Stimulated activated naive CD8-positive, alpha-beta T cell treated with anti-CD3 and anti-CD28 coated beads, Interleukin-15, Interleukin-2, amounts not matched to agents 100 U/mL and 50 U/mL, for 24 hours (primary cell): ENCODE results near the gene ZNRF3.
A peak's percentile ranks its signal among the peaks of the same experiment; 100 is the strongest.
"Not testable (repeated sequence)": the region's sequence is repeated elsewhere in the genome, so short reads cannot be mapped to it uniquely, and the experiment has no call there.

Experiments used
- ATAC-seq: fragments of 150-1000 bp; cut with Tn5 transposase; one replicate; pipeline ENCODE4 v1.10.0; 2021
- DNase-seq: peaks from one replicate; pipeline ENCODE4 v3.0.0; 2021

The ZNRF3 gene

DNA sequence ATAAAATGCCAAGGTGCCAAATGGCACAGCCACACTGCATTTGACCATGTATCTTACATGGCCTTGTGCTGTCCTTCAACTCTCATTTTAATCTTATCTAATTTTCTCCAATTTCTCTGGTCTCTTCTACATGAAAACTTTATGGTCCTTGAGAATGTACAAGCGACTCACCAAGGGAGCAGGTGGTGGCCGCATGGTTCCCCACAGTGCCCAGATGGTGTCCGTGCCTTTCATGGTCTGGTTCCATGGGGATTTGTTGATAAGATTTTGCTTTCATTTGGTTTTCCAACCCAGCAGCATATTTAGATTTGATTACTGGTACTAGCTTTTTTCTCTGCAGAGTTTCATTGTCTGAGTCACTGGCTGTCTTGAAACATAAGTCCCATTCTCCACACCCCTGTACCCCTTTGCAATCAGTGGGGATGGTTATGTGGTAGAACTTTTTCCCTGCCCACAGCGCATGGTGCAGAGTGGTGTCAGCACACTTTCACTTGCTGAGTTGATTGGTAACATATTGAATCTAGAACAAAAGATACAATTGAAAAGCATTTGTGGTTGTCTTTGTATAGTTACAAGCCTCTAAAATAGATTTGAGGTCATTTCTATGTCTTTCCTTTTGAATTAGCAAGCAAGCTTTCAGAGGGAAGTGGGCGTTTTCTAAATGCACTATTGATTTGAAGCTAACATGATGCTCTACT lies 24.1 kb downstream of the ZNRF3 start:
- peak; percentile 59 for DNase-seq
- ATAC-seq: peak; percentile 94

DNA sequence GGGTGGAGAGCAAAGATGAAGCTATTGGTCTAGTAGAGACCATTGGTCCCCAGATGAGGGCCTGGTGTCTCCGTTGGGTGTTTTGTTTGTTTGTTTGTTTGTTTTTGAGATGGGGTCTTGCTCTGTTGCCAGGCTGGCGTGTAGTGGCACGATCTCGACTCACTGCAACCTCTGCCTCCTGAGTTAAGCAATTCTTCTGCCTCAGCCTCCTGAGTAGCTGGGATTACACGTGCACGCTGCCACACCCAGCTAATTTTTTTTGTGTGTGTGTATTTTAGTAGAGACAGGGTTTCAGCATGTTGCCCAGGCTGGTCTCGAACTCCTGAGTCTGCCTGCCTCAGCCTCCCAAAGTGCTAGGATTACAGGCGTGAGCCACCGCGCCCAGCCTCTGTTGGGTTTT lies 25.4 kb downstream of the ZNRF3 start:
- not testable (repeated sequence) for DNase-seq

DNA sequence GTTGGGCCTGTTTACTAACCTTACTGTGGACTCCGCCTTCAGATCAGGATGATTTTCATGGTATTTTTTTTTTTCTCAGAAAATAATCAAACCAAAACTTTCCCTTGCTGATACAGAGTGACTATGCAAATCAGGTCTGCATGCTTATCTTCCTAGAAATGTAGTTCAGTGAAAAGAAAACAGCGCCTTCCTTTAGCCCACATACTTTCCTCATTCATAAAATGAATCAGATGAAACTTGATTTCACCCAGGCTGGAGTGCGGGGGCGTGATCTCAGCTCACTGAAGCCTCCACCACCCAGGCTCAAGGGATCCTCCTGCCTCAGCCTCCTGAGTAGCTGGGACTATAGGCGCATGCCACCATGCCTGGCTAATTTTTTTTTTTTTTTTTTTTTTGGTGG lies 26.0 kb downstream of the ZNRF3 start:
- DNase-seq: peak; percentile 76

More for the DNA sequence above, 25.4 kb downstream of the ZNRF3 start:
- not testable (repeated sequence) for ATAC-seq

DNA sequence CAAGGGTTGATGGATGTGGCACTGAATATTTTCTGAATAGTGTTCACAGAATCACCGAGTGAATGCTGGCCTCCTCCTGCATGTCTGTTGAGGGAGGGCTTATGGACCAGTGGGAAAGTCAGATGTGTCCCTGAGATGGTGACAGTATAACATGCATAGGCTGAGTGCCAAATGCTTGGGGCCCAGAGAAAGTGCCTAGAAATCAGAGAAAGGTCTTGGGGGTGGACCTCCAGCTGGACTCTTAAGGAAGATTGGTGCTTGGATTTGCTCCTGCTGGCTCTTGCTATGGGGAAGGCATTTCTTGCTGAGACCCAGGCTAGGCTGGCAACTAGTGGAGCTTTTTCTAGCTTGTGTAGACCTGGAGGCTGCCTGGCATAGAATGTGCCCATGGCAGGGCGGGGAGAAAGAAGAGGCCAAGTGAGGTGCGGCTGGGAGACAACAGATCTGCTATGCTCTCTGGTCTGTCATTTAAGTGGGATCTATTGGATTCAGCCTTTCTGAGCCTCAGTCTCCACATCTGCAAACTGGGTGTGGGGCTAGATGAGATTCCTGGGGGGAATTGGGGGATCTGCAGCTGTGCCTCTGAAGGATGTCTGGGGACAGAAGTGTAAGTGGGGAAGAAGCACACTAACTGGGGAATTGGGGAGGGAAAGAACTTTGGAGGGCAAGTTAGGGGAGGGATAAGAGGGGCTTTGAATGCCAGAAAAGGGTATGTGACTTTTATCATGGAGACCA lies 27.4 kb downstream of the ZNRF3 start:
- ATAC-seq (no peak), DNase-seq (no peak)

More for the DNA sequence above, 26.0 kb downstream of the ZNRF3 start:
- peak; percentile 79 for ATAC-seq

DNA sequence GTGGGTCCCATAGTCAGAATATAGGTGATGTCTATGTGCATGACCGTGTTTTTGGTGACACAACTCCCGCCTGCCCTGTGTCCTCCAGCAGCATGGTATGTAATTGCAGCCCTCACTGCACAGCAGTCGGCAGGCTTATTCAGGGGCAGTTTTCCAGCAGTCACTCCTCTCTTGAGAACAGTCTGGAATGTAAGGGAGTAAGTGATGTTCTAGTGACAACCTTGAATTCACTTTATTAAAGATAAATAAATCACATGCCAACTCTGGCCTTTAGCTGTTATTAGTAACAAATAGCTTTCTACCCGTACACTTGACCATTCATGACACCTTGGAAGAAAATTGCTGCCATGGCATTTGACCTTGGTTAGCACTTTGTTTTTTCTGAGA lies 27.9 kb downstream of the ZNRF3 start:
- DNase-seq (no peak), ATAC-seq (no peak)

DNA sequence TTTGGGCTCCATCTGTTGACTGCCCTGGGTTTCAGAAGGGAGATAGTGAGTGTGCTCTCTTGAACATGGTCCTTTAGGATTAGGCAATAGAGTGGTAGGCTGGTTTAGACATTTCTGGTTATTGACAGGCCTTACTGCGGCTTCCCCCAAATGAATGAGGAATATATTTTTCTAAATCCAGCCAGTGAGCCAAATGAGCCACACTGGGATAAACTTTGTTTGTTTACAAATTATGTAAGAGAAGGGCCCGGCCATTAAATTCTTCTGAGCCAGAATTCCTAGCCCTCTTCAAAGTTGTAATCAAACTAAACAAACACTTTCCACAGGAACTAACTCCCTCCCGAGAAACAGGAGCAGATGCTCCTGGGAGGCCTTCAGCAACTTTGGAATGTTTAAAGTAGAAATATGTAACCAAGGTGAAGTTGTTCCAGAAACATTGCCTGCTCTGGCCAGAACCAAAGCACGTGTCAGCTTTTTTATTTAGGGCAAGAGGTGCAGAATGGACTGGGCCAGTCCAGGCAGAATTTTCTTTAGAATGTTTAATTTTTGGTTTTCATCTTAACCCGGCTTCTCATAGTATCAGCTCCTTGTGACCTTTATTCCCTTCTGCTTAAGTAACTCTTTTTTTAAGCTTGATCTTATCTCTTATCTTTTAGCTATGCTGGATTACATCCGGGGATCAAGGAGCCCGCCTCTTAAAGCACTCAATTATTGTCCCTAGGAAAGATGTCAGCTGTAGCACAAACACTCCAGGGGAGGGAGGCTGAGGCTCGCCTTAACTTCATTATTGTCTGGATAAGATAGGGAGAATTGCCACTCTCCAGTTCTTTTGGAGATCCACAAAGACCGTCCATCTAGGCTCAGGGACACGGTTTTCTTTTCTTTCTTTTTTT lies 28.7 kb downstream of the ZNRF3 start:
- DNase-seq (no peak), ATAC-seq (no peak)

DNA sequence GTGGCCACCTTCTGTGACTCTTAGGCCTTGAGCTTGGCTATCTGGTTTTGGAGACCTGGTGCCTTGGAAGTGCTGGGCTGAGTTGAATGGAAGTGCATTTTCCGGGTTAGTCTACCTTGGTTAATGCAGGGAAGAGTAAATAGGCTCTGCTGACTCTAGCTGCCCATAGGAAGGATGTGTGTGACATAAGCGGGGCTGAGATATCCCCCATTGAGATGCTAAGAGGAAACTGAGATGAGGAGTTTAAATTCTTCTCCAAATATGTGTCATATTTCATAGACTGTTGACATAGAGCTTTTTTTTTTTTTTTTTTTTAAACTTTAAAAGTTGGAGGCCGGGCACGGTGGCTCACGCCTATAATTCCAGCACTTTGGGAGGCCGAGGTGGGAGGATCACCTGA lies 30.8 kb downstream of the ZNRF3 start:
- DNase-seq (no peak), ATAC-seq (no peak)

DNA sequence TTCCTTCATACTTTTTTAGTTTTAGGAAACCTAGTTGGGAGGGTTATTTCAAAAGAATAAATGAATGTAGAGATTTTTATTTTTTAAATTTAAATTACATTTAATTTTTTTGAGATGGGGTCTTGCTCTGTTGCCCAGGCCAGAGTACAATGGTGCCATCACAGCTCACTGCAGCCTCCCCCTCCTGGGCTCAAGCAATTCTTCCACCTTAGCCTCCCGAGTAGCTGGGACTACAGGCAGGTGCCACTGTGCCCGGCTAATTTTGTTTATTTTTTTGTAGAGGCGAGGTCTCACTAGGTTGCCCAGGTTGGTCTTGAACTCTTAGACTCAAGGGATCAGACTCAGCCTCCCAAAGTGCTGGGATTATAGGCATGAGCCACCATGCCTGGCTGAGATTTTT lies 32.6 kb downstream of the ZNRF3 start:
- DNase-seq (no peak), ATAC-seq (no peak)

DNA sequence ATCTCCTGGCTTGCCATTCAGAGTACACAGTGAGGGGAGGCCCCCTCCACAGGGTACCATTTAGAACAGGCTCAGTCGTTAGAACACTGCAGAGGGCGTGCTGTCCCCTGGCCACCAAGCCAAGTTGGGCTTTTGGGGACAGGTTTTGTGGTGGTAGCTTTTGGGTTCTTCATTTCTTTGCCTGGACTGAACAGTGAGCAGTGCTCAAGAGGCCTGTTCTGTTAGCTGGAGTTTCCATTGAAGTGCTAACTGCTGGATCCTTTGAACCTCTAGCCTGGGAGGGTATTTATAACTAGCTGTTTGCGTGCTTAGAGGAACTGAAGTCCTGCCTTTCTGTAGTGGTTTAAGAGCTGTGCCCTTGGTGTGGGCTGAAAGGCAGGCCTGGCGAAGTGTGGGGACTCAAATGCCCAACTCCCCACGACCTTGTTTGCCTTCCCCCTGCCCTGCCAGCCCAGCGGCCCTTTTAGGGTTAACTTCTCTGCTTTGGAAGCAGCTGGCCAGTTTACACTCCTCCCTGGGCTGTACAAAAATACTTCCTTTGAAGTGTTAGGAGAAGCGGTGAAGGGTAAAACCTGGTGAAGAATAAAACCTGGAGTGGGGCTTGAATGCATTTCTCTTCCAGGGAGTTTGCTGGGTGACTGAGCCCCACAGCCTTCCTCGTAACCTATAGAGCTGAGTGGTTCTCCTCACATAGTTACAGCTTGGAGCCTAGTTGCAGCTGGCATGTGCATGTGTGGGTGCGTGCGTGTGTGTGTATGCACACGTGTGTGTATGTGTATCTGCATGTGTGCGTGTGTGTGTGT lies 34.6 kb downstream of the ZNRF3 start:
- DNase-seq (no peak), ATAC-seq (no peak)

DNA sequence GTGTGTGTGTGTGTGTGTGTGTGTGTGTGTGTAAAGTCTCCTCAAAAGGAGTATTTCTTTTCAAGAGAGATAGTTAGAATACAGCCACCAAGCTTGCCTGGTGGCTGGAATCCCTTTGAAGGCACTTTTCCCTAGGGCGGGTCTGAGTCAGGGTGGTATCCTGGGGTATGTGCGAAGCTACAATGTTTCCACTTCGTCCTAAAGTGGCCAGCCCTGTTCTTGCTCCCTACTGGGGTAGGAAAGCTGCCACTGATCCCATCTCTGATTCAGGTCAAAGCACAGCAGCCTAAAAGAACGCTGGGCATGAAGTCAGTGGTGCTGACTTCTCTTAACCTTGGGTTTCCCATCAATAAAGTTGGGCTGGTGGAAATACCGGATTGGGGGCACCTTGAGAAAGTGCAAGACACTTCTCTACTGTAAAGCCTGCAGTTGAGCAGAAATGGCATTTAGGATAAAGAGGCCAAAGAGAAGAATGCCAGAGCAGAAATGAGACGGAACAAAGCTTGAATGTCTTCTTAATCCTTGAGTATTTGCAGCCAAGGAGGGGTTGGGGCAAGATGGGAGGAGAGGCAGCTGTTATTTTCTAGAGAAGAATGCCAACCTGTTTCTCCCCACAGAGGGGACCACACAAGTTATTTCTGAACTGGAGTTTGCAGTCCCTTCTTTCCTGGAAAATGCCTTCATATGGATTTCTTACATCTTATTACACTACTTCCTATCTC lies 35.3 kb downstream of the ZNRF3 start:
- DNase-seq (no peak), ATAC-seq (no peak)

DNA sequence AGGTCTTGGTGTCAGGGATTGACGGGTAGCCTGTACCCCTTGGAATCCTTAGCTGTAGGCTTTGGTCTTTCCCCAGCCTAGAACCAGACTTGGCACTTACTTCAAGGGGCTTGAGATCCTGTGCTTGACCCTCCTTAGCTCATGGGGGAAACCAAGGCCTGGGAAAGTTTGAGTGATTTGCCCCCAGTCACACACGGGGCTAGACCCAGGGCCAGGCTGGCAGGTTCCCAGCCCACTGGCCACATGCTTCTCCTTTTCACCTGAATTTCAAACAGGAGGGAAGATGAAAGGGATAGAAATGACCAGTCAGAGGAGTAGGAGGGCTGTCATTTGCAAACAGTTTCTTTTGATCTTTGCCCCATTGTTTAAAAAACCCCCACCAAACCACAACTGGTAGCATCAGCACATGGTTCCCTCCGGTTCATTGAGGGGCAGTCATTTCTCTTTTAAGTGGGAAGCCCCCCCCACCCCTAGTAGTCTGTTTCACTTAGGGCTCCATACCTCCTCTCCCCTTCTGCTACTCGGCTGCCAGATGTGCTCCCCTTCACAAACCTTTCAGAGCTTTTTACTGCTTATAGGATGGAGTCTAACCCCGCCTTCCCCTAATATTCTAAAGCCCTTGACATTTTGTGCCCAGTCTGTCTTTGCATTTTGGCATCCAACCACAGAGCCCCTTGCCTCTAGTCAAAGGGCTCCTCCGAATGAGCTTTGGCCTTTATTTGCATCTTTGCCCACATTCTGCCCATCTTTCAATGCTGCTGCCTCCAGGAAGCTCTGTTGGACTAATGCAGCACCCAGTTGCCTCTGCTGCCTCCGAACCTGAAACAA lies 37.6 kb downstream of the ZNRF3 start:
- ATAC-seq: peak; percentile 28
- DNase-seq: no peak

DNA sequence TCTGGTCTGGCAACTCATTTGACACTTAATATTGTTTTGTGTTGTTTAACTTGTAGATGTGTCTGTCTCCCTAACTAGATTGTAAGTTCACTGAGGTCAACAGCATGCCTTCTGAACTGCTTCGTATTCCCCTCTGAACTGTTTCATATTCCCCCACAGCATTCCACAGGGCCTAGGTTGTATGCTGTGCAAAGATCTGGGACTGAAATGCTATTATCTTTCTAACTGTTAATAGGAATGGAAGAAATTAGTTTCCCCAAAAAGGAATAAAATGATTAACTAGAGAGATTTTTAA lies 38.2 kb downstream of the ZNRF3 start:
- no peak for DNase-seq
- no peak for ATAC-seq

DNA sequence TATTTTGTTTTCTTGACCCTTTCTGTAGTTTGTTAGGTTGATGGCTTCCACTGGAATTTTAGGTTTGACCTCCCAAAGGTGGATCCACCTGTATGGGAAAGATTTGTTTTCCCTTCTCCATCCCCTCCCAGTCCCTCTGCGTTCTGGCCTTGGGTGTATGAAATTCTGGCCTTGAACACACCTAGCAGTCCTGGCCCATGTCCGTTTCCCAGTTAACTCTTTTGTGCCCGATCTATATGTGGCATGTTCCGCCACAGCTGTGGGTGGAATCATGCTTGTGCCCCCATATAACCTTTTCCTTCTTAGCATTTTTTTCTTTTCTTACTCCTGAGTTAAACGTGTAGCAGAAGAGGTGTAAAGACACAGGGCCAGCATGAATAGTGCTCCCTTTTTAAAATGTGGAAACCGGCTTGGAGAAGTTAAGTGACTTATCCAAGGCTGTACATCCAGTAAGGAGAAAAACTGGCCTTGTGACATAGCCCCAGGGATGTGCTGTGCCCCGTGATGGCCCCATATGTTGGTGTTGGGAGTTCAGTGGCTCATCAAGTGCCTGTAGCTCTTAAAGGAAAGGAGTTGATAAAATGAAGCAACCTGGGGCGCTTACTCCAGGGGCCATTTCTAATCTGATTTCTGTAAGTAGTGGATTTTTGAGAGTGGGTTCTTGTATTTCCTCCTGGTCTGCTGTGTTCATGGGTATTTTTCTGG lies 39.3 kb downstream of the ZNRF3 start:
- no peak for DNase-seq
- ATAC-seq: no peak

DNA sequence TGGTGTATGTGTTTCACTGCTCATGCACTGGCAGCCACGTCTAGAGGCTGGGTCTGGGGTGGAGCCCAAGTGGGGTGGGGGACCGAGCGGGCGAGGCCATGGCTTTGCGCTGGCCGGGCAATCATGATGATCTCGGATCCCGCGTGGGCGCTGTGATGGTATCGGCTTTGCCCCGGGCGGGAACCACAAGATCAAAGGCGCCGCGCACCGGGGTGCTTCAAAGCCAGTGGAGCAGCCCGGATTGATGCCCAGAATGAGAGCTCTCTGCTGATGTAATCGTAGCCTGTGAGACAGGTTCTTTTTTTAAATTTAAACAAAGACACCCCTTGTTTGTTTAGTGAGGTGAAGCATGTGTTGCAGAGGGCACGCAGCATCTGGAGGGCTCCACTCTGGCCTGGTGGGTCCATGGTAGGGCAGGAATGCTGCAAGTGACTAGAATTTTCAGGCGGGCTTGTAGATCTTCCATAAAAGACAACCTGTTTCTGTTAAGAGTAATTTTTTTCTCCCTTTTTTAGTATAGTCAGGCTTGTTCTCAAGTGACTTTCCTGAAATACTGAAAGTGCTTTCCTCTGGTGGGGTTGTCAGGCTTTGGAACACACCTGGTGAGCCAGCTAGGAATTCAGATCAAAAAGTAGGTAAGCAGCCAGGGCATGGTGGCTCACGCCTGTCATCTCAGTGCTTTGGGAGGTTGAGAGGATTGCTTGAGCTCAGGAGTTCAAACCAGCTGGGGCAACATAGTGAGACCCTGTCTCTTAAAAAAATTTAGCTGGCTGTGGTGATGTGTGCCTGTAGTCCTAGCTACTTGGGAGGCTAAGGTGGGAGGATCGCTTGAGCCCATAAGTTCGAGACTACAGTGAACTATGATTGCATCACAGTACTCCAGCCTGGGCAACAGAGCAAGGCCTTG lies 40.7 kb downstream of the ZNRF3 start:
- ATAC-seq (no peak), DNase-seq (no peak)

DNA sequence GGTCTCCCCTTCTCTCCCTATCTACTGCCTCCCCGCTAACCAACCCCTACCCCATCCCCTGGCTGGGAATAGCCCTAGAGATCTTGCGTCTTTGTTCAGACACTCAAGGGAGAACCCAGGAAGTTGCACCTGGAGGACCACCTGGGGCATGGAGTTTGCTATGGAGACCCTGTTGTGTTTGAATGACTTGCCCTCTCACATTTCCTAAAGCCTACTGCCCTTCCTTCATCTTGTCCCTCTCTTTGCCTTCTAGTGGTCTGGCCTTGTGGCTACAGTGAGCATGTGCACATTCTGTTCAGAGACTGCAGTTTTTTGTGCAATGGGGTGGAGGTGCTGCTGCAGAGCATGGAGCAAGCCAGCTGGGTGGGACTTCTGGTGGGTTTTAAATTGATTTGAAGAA lies 42.5 kb downstream of the ZNRF3 start:
- DNase-seq (no peak), ATAC-seq (no peak)

DNA sequence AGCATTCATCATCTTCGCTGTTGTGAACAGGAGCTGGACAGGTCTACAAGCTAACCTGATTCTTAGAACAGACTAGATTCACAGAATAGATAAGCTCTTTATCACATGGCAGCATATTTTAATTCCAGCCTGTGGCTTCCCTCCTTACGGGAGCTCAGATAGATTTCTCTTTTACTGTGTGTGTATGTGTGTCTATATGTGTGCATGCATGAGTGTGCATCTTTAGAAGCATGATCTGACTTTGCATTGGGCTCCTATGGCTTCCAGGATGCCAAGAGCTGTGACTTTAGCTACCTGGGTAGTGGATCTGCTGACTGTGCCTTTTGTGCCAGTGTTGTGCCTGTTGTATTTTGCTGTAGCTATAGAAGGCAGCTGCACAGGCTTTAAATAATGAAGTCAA lies 44.3 kb downstream of the ZNRF3 start:
- ATAC-seq (no peak), DNase-seq (no peak)

DNA sequence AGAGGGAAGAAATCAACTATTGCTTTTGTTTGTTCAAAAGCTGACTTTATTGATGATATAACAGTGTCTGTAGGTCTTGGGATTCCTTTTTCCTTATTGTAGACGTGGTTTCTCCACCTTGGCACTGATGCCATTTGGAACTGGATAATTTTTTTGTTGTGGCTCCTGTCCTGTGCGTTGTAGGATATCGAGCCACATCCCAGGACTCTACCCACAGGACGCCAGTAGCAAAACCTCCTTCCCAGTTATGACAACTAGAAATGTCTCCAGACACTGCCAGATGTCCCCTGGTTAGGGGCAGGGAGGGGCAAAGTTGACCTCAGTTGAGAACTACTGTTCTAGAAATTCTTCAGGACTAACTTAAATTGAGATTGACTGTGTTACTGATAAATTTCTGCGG lies 45.8 kb downstream of the ZNRF3 start:
- DNase-seq: no peak
- no peak for ATAC-seq

DNA sequence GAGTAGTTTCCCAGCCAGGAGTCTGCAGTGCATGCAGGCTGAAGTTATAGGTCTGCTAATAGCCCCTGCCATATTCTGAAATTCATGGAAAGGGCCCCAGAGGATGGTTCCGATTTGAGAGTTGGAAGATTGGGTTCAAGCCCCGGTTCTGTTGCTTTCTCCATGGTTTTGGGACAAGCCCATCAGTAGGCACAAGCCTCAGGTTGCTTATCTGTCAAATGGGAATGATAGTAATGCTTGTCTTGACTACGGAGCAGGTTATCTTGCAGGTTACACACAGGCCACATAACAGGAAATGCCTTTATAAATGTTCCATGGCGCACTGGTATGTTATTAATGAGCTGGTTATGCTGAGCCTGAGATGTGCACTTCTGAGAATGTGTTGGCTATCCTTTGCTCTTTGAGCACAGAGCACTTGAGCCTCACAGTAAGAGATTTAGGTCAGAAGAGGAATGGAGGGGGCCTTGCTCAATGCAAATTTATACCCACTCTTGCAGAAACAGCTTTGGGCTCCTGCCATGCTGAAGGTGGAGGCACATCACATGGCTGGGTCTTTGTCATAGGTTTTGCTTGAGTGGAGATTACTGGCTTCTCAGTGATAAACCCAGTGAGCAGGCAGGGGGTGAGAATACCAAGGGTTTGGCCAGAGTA lies 47.1 kb downstream of the ZNRF3 start:
- no peak for ATAC-seq
- no peak for DNase-seq
